Fibroblast of peridontal ligament (primary cell): ENCODE measurements around the gene CLCN7.

ENCODE experiments used
- DNase-seq: peaks from one replicate; pipeline ENCODE4 v3.0.0-alpha.2; 2010; ENCODE audit errors: extremely low read depth

CLCN7 gene

DNA sequence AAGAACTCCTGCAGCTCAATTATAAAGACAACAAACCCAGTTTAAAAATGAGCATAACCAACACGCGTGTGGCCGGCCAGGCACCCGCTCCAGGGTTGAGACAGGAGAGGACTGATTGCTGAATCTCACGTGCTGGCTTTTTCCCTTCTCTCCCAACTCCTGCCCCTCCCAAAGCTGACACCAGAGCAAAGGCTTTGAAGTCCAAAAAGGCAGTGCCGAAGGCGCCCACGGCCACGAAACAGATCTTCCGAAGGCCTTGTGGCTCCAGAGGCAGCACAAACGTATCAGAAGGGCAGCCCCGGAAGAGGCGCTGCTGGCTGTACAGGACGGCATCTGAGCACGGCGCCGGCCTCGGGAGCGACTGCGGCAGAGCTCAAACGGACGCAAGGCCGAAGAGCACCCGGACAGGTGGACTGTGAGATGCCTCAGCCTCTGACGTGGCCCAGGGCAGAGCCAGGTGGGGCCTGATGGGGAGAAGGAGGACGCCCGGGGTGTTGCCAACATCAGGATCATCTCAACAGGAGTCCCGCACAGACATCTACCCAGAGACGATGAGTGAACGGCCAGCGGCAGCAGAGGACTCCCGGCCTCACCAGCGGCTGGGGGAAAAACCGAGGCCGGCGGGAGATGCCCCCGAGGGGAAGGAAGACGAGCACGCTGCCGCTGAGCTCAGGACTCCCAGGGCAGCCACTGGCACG lies 10.5 kb downstream of the CLCN7 start:
- no peak for DNase-seq

DNA sequence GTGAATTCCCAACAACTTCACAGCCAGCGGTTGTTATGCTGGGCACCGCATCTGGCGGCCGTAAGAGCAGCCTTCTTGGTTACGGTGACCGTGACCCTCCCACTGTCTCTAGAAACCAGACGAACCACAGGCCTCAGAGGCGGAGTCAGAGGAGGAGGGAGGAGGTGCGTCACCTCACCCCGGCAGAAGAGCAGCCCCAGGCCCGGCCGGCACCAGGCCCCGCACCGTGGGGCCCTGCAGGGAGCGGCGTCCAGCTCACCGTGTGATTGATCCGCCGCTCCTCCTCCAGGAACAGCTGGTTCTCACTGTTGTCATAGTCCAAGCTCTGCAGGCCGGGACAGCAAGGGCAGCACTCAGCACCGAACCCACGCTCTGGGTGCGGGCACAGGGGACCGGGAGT lies 13.7 kb downstream of the CLCN7 start:
- no peak for DNase-seq

DNA sequence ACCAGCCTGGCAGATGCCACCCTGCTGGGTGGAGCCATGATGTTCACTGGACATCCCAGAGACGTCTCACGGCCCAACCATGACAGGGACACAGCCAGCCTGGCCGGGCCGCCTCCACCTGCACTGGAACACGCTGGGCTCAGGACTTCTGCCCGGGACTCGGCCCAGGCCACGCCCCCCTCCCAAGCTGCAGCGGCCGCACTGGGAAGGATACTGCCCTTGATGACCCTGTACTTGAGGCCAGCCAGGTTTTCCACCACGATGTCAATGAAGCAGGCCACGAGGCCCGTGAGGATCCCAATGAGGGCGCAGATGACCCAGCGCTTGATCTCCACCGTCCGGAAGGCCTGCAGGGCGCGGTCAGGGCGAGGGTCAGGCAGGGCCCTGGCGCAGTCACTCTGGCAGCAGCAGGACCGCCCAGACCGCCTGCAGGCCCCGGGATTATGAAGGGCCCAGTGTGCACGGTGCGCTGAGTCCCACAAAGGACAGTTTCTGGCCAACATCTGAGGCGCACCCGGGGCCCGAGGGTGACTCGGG lies 14.2 kb downstream of the CLCN7 start:
- no peak for DNase-seq

DNA sequence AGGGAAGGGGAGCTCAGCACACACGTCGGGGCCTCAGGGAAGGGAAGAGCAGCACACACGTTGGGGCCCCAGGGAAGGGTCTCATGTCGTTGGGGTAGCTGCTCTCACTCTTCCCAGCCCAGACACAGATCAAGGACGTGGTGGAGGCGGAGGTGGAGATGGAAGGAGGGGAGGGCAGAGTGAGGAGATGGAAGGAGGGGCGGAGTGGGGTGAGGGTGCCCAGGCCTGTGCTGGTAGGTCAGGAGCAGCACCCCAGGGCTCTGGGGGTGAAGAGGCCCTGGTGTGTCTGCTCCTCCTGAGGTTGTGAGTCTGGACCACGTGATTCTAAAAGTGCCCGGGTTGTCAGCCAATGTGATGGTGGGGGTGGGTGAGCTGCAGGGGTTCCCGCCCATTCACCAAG lies 14.9 kb downstream of the CLCN7 start:
- no peak for DNase-seq

DNA sequence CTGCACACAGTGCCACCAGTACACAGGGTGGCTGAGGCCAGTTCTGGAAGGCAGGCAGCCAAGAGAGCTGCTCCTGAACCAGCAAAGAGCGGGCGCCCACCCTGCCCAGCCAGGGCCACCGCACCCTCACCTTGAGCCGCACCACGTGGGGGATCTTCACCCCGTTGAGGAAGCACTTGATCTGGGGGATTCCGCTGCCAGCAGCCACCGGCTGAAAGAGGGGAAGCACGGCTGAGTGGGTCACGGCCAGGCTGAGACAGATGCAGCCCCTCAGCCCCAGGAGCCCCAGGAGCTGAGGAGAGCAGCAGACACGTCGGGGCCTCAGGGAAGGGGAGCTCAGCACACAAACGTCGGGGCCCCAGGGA lies 15.9 kb downstream of the CLCN7 start:
- DNase-seq, result no peak

DNA sequence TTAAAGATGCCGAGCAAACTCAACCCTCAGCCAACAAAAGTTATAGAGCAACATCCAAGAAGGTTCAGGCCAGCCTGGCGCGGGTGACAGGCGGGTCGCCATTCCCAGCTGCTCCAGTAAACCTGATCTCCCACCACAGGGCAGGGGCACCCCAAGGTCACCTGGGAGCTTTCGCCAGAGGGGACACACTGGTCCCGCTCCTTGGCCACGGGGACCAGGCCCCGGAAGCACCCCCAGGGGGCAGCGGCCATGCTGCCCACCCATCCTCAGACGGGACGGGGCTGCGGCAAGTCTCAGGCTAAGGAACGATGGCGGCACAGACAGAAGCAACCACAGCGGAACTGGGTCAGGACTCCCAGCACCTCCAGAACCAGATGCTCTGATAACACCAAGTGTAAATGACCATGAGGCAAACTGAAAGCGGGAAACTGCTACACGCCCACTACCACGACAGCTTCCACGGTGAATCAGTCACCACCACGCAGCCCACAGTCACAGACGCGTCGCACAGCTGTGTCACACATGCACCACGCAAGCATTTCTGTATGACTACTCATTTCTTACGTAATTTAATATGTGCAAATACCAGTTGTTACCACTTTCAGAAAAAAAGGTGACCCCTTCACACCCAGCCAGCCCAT lies 16.4 kb downstream of the CLCN7 start:
- DNase-seq, result no peak

DNA sequence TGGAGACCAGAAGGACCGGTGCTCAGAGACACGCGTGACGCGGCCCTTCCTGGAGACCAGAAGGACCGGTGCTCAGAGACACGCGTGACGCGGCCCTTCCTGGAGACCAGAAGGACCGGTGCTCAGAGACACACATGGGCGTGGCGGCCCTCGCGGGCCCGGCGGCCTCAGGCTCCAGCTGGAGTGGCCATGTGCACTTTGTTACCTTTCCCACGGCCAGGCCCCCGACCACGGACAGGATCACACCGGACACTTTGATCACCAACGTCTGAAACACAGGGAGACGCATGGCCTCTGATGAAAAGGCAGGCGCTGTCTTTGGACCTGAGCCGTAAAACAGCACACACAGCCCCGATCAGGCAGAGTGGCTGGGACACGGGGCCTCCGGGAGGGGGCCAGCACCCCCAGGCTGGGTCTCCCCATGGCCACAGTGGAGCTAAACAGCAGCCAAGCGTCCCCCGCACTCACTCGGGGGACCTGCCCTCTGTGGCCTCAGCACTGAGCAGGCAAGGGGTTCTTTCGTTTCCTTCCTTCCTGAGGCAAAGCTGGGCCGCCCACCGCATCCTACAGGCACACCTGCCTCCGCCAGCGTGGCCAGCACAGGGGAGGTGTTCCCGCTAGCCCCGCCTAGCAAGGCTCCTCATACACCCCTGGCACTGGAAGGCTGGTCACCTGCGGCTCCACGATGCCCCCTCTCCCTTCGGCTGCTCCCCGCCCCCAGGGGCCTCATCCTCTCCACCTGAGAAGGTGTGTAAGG lies 17.2 kb downstream of the CLCN7 start:
- DNase-seq, result no peak

DNA sequence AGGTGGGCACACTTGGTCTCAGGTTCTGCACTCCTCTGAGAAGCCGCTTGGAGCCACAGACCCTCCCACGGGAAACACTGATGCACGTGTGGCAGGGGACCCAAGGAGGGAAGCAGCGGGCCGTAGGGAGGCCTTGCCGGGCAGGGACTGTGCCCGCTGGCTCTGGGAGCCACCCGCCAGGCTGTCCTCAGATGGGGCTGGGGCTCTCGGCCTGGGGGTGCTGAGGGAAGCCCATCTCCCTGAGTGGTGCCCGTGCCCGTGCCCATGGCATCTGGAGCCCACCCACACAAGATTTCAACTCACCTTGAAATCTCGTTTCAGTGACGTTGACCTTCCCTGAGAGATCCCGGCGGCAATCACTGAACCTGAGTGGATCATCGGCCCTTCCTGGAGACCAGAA lies 17.9 kb downstream of the CLCN7 start:
- DNase-seq, result no peak

DNA sequence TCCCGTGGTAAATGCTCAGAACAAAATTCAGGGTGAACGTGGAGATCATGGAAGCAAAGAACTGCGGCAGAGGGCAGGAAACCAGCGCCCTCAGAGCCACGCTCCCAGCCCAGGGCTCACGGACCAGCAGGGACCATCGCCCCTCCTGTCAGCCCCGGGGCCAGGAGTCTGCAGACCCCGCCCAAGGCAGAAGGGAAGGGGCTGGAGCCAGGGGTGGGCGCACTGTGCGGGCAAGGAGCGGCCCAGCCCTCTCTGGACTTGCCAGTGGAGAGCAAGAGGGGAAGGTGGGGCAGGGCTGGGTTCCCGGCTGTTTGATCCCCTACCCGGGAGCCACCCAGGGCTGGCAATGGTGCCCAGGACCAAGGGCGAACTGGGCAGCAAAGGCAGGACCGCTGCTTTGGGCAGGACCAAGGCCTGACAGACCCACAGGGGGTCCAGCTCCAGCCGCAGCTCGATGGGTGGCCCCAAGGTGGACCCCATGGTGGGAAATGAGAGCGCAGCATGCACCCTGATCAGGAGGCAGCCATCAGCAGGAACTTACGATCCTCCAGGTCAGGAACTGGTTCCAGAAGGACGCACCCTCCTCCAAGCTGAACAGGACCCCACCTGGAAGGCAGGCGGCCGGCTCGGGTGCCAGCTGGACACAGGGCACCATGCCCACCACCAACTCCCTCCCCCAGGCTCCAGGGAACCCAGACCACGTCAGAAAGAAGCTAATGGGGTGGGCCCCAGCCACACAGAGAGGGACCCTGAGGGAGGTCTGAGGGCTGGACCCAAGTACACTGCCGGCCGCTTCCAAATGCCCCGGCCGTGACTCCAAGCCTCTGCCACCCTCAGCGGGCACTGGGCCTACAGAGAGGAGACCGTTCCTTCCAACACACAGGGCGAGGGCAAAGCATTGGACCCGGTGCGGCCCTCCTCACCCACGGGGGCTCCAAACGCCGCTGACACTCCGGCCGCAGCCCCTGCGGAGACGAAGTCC lies 19.3 kb downstream of the CLCN7 start:
- no peak for DNase-seq

DNA sequence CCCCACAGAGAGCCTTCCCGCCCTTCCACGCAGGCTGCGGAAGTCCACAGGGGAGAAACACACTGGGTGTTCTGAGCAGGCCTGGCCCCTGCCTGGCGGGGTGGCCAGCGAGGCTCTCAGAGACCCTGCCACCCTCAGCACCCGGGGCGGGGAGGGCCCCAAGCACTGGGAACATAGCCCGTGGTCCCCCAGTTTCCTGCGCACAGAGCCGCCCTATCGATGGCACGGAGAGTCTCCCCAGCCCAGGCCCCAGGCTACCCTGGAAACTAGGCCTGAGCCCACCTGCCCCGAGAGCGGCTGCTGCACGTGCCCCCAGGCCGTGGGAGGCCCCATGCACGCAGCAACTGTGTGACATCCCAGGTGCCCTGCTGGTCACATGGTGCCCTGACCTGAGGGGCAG lies 20.3 kb downstream of the CLCN7 start:
- DNase-seq, result no peak

DNA sequence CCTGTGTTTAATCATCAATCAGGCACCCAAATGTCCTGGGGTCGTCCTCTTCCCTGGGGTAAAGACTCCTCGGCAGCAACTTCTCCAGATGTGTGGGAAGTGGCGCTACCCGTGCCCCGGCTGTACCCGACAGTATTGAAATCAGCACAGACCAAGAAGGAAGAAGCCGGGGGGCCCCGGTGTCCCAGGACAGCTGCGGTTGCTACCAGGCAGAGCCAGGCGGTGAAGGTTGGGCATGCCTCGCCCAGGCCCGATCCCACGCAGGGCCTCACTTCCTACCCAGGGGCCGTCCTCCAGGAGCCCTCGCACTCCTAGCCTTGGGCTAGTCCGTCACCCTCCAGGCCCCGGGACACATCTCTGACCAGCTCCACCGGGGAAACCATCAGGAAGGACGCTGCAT lies 21.5 kb downstream of the CLCN7 start:
- no peak for DNase-seq

DNA sequence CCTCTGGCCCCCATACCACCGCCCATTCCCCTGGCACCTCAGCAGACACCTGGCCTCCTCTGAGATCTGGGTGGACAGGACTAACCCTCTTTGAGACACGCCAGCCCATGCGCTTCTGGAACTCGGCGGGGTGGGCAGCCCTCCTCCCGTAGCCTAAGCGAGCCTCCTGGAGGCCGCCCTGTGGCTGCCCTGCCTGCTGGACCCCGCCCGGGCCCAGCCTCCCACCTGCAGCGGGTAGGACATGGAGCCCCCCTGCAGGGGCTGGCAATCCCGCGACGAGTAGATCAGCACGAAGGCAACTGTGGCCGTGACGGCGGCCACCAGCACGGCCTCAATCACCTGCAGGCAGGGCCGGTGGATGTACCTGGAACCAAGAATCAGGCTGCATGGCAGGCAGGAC lies 22.3 kb downstream of the CLCN7 start:
- no peak for DNase-seq

DNA sequence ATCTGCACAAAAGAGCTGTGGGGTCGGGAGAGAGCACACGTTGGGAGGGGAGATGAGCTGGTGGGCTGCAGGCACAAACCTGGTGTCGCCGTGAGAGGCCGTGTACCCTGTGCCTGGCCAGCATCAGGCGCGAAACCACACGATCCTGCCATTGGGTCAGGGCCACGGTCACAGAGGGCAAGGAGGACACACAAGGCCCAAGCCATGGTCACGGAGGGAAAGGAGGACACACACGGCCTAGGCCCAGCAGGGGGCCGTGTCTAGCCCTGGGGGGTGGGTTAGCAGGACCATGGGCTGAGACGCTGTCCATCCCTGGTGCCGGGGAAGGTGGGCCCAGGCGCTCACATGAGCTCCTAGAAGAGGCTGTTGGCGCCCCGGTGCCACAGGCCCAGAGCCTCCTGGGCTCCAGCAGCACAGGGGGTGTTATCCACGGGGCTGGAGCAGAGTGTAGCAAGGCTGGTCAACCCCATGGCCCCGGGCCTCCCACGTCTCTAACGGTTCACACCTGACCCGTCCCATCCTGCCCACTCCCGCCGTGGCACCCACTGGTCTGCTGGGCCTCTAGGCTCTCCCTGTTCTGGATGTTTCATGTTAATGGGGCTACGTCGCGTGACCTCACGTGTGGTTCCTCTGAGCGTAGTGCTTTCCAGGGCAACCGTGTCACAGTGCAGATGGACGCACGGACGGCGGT lies 23.0 kb downstream of the CLCN7 start:
- DNase-seq, result no peak

DNA sequence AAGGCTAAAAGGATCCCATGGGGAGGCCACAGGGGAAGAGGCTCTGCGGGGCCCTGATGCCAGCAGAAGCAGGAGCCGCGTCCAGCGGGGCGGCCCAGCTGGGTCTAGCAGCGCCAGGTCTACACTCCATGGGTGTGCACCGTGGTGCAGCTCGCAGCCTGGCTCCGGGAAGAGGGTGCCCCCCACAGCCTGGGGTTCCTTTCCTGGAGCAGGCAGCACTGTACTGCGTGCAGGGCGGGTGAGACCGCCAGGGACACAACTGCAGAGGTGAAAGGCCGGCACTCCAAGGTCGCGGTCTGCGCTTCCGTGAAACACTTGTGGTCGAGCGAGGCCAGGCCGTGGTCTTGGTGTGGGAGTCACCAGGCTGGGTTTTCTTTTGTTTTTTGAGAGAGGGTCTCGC lies 24.0 kb downstream of the CLCN7 start:
- DNase-seq, result no peak

DNA sequence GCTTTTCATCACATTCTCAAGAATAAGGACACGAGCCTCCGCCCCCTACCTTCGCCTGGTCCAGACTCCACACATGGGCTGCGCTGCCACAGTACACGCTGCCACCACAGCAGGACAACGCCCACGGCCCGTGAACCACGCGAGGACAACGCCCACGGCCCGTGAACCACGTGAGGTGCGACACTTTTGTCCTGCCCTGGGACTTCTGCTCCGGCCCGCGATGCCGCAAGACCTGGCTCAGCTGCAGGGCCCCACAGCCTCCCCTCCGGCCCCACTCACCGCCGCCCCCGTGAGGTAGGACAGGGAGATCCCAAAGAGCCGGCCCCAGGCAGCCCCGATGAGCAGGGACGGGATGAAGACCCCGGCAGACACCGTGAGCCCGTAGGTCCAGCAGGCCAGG lies 24.6 kb downstream of the CLCN7 start:
- no peak for DNase-seq

DNA sequence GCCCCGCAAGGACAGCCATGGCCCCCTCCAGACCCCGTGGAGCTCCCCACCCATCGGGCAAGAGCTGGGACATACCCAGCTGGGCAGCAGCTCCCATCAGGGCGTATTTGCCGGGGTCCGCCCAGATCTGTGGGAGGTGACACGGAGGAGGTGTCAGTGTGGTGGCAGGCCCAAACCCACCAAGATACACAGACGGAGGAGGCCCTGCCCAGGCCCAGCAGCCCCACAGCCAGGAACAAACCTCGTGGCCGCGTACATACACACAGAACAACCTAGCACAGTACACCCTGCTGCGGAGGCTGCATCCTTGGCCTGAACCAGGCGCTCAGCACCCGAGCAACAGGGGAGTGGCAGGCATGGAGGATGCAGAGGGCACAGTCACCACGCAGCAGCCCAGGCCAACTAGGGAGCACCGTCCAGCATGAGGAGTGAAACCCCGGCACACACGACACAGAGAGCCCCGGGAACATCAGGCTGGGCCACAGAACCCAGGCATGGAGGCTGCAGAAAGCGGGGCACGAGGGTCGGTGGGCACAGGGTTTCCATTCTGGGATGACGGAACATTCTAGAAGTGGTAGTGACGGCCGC lies 25.5 kb downstream of the CLCN7 start:
- DNase-seq, result no peak

DNA sequence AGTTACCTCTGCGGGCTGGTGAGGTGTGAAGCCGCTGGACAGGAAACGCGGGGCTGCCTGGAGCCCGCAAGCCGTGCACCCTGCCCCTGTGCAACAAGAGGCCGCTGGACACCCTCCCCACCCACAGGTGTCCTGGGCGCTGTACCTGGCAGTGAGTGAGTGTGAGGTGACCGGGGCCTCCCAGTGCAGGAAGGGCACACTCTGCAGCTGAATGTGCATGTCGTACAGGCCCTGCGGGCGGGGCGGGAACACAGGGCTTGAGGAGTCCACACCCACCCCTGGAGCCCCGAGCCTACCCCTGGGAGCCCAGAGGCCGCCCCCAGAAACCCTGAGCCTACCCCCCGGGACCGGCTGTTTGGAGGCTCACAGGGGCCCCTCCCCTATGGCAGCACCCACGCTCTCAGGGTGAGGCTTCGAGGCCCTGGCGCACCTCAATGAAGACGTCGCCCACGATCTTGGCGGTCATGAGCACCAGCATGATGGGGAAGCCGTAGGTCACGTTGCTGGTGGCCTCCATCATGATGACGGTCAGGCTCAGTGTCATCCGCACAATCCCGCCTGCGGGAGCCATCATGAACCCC lies 26.2 kb downstream of the CLCN7 start:
- DNase-seq, result no peak

DNA sequence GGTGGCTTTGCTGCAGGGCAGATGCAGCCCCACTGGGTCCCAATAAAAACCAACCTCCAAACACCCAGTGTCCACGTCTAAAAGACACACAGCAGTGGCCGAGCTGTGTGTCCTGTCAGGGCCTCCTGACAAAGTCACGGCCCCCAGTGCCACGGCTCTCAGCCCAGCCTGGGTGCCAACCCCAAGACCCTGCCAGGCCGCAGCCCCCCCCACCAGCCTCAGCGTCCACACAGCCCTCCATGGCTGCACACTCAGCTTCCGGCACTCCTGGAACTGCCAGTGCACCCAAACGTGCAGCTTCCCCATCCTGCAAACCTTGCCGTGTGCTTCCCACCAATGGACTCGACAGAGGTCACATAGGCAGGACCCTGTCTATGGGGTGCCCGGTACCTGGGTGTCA lies 26.9 kb downstream of the CLCN7 start:
- no peak for DNase-seq

DNA sequence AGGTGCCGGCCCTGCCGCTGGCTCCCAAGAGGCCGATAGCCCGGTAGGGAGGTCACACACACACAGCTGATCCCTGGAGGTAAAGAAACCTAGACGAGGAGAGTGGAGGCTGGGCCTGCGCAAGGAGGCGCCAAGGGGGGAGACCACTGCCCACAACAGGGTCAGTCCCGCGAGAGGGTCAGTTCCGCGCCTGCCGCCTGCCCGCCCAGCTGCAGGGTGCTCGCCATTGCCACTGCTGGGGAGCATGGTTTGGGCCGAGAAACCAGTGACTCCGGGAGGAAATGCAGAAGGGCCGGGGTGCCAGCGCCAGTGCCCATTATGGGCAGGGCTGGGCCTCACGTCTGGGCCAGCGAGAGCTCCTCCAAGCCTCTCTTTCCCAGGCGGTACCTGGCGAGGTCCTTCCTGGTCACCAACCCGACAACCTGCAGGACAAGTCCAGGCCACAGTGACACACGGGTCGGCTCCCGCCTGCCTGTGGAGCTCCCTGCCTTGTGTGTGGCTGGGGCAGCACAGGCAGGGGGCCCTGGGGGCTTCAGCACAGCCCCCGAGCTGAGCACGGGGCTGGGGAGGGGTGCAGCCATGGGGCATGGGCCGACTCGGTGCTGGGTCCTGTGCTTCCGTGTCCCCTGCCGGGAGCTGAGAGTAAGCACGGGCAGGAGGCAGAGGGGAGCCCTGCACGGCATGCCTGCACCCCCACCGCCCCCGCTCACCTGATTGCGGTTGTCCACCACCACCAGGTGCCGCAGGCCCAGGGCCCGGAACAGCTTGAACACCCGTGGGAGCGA lies 28.3 kb downstream of the CLCN7 start:
- no peak for DNase-seq
